Coronary artery (tissue), 2 donors: ENCODE results near the gene CPNE2.
A peak's percentile ranks its signal among the peaks of the same experiment; 100 is the strongest.

ENCODE experiments used
- DNase-seq: peaks from one replicate; pipeline ENCODE4 v3.0.0-alpha.2; 2017; ENCODE audit warnings: low spot score
- H3K27ac ChIP-seq, 2 donors: fragments of 200-600 bp; sonication (generic); one replicate each; pipeline ENCODE4 v1.5.1; 2016 to 2019
- H3K4me3 ChIP-seq: fragments of 200-600 bp; sonication (generic); 2 replicates; pipeline ENCODE4 v1.5.1; 2016; ENCODE audit warnings: mild to moderate bottlenecking, moderate library complexity
- TF ChIP-seq, protein P1 (sequence below): fragments of 200-600 bp; sonication (generic); IDR thresholded peaks from one replicate; pipeline ENCODE4 v1.5.1; 2019; ENCODE audit warnings: antibody characterized with exemption

The CPNE2 gene

DNA sequence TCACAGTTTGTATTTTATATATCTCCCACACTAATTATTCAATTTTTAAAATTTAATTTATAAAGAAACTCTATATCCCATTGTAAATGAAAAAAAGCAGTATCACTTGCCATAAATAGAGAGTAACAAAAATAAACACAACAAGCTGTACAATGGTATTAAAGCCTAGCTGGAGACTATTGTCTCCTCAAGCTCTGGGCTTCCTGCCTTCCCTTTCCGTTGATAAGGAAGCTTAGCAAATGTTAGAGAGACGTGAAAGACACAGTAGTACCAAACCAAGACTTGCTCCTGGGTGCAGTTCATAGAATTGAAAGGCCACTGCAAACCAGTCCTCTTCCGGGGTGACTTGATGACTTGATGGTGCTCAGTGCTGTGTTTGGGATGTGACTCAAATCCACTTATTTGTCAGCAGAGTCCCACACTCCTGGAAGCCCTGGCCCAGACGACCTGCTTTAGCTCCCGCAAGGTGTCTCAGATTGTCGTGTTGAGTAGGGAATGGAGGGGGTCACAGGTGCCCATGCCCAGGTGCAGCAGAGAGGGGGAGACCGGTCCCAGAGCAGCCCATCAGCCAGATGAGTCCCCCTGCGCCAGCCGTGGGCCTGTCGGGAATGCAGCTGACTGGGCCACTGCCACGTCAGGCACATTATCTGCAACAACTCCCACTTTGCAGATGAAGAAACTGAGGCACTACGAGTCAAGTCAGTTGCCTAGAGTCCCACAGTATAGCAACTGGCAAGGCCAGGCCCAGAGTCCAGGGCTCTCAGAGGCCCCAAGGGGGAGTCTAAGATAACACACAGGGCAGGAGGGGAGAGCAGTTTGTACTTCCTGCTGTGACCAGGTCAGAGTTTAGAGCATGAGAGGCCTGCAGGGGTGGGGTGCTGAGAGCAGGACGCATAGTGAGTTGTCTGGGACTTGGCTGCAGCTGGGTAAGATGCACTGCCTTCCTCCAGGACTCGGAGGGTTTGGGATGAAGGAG, 53.0 kb downstream of the CPNE2 start:
- peak overlapping the region in 1 of 2 donors; percentile 5 for H3K27ac ChIP-seq
- no peak overlapping the region for H3K4me3 ChIP-seq
- DNase-seq, result no peak
- TF ChIP-seq, protein P1, sequence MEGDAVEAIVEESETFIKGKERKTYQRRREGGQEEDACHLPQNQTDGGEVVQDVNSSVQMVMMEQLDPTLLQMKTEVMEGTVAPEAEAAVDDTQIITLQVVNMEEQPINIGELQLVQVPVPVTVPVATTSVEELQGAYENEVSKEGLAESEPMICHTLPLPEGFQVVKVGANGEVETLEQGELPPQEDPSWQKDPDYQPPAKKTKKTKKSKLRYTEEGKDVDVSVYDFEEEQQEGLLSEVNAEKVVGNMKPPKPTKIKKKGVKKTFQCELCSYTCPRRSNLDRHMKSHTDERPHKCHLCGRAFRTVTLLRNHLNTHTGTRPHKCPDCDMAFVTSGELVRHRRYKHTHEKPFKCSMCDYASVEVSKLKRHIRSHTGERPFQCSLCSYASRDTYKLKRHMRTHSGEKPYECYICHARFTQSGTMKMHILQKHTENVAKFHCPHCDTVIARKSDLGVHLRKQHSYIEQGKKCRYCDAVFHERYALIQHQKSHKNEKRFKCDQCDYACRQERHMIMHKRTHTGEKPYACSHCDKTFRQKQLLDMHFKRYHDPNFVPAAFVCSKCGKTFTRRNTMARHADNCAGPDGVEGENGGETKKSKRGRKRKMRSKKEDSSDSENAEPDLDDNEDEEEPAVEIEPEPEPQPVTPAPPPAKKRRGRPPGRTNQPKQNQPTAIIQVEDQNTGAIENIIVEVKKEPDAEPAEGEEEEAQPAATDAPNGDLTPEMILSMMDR, result no peak

DNA sequence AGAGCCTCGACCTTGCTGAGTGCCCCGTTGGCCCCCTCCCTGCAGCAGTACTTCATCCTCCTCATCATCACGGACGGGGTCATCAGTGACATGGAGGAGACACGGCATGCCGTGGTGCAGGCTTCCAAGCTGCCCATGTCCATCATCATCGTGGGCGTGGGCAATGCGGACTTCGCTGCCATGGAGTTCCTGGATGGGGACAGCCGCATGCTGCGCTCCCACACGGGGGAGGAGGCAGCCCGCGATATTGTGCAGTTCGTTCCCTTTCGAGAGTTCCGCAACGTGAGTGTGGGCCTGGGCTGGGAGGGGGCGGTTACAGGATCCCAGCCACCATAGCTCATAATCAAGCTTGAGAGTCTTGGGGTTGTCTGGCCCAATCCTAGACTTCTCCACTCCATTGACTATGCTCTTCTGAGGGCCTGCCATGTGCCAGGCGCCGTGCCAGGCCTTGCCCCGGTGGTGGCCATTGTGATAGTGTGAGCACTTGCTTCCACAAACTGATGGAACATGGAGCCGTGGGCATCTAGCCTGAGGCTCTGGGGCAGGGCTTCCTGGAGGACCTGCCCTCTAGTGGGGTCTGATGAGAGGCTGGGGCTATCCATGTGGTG, 53.8 kb downstream of the CPNE2 start:
- Histone ChIP-seq H3K27ac (peak overlapping the region in 1 of 2 donors; percentile 5), H3K4me3 (no peak overlapping the region)
- TF ChIP-seq, protein P1, result no peak
- DNase-seq, result no peak

DNA sequence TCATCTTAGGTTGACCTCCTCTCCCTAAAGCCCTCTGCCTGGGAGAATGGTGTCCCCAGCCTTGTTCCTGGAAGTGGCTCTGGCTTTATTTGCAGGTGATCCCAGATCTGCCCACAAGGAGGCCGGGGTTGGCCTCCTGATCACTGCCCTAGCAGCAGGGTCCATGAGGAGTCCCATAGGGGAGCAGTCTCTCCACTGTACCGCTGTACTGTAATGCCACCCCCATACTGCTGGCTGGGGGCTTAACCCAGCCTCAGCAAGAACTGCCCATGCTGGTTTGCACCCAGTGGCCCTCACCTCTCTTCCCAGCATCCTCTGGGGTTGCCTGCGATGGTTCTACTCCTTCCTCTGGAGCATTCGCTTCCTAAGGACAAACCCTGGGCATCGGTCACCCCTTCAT, 54.4 kb downstream of the CPNE2 start:
- Histone ChIP-seq H3K27ac (peak overlapping the region in 1 of 2 donors; percentile 21), H3K4me3 (no peak overlapping the region)
- TF ChIP-seq, protein P1, result no peak
- DNase-seq, result no peak

DNA sequence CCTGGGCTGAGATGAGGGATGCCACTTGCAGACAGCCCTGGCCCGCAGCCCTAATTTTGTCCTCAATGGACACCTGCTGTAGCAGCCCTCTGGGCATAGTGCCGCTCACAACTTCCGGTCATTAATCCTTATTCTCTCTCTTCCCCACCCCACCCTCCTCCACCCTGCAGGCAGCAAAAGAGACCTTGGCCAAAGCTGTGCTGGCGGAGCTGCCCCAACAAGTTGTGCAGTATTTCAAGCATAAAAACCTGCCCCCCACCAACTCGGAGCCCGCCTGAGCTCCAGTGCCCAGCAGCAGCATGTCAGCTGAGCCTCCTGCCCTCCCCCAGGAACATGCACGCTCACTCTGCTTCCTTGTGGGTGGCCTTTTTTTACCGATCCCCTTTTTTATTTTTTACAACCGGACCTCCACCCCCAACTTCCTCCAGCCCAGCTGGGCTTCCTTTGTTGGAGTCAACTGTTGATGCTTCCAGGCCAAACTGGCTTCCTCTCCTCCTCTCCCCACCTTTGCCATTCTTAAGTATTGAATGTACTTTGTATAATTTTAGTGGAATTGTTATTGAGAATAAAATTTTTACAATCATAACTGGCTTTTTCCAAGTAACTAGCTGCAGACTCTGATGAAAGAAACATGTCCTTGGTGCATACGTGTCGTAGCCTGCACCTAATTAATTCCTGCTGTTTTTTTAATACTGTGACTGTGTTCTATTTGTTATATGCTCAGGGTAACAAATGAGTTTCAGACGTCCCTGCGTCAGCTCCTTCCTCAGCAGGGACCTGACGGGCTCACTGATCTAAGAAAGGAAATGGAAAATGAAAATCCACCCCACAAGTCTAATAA, 55.2 kb downstream of the CPNE2 start:
- Histone ChIP-seq H3K27ac (peak overlapping the region in 1 of 2 donors; percentile 51), H3K4me3 (no peak overlapping the region)
- TF ChIP-seq, protein P1, result no peak
- no peak for DNase-seq

DNA sequence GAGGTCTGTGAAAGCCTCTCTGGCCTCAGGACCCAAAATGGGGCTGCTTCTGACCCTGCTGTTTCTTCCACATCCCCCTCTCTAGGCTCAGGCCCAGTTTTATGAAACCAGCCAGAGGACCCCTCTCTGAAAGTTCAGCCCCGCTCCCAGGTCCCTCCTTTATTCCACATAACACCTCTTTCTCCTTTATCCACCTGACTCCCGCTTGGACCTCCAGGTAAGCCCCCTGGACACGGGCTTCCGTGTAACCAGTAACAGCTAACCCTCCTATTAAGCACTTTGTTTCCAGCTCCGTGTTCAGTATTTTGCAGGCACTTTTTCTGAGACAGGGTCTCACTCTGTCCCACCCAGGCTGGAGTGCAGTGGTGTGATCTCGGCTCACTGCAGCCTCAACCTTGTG, 56.1 kb downstream of the CPNE2 start:
- no peak for DNase-seq
- Histone ChIP-seq H3K27ac (peak overlapping the region in 1 of 2 donors; percentile 51), H3K4me3 (no peak overlapping the region)
- TF ChIP-seq, protein P1, result no peak

DNA sequence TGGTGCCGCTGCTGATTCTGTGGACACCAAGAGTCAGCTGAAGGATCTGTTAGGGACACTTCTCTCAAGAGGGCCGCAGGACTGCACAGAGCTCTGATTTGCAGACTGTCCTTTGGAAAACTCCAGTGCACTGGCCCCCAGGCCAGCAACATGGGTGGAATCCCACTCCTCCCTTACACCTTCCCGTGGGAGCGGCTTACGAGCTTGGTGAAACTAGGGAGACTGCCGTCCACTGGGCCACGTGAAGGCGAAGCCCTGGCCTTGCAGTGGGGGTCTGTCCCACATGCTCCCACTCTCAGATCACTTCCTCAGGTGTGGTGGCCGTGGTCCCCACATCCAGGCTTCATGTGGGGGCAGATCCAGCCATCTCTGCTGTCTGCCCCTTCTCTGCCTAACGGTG, 57.0 kb downstream of the CPNE2 start:
- no peak for DNase-seq
- Histone ChIP-seq H3K27ac (no peak overlapping the region), H3K4me3 (no peak overlapping the region)
- TF ChIP-seq, protein P1, result no peak
